B cell (primary cell): ENCODE measurements around the gene ZNF532.

ENCODE experiments used
- CTCF ChIP-seq: fragments of 200-600 bp; IDR thresholded peaks from one replicate; pipeline ENCODE4 v1.8.0; 2022; ENCODE audit warnings: antibody characterized with exemption, mild to moderate bottlenecking
- EZH2 ChIP-seq: IDR thresholded peaks from 2 replicates; pipeline ENCODE4 v1.6.1; 2012; ENCODE audit warnings: borderline replicate concordance, low read depth, mild to moderate bottlenecking, moderate library complexity, low read length; ENCODE audit not compliant: insufficient read depth, poor library complexity, severe bottlenecking

GRCh38 chr18:58895385-58895784, 30.7 kb downstream of the ZNF532 start:
- no peak for TF ChIP-seq CTCF
- no peak for TF ChIP-seq EZH2
